Sigmoid colon (tissue), 7 donors: ENCODE measurements around the gene KLHDC7A. TPM values are rescaled to one million over a fixed set of nuclear protein-coding genes. Genes with fewer than 3 reads are reported as not detected.

ENCODE experiments used
- DNase-seq: peaks from one replicate; pipeline ENCODE4 v3.0.0-alpha.2; 2019
- H3K27ac ChIP-seq, 4 donors: fragments of 200-600 bp; sonication (generic); one replicate each; pipeline ENCODE4 v1.5.1; 2016 to 2019; ENCODE audit warnings: mild to moderate bottlenecking in 1 of 4
- H3K27me3 ChIP-seq, 3 donors: fragments of 200-600 bp; sonication (generic); one replicate each; pipeline ENCODE4 v1.5.1; 2019; ENCODE audit warnings: mild to moderate bottlenecking in 1 of 3
- H3K36me3 ChIP-seq, 4 donors: fragments of 200-600 bp; sonication (generic); one replicate each; pipeline ENCODE4 v1.5.1; 2016 to 2019
- H3K4me1 ChIP-seq, 4 donors: fragments of 200-600 bp; sonication (generic); one replicate each; pipeline ENCODE4 v1.5.1; 2017 to 2019
- H3K4me3 ChIP-seq, 4 donors: fragments of 200-600 bp; sonication (generic); one replicate each; pipeline ENCODE4 v1.5.1; 2017 to 2019; ENCODE audit warnings: mild to moderate bottlenecking in 2 of 4, moderate library complexity in 1 of 4
- H3K9me3 ChIP-seq, 4 donors: fragments of 200-600 bp in 3 of 4; sonication (generic) in 3 of 4; one replicate each; pipeline versions ENCODE4 v1.5.1 to v1.6.1; 2013 to 2019
- CTCF ChIP-seq, 4 experiments: fragments of 450-650 bp in 3 of 4; fragments of 200-600 bp in 1 of 4; IDR thresholded peaks; one replicate each; pipeline ENCODE4 v1.5.1; 2016 to 2019; ENCODE audit warnings: antibody characterized with exemption in 4 of 4, mild to moderate bottlenecking in 3 of 4, moderate library complexity in 2 of 4
- EP300 ChIP-seq, 4 donors: sonication (generic); formaldehyde crosslinking; IDR thresholded peaks; one replicate each; pipeline ENCODE4 v1.6.1; 2017; ENCODE audit warnings: antibody characterized with exemption in 4 of 4
- POLR2A ChIP-seq, 2 donors: fragments of 450-650 bp; IDR thresholded peaks; one replicate each; pipeline ENCODE4 v1.6.1; 2016; ENCODE audit warnings: antibody characterized with exemption in 2 of 2, mild to moderate bottlenecking in 2 of 2, moderate library complexity in 2 of 2
- POLR2AphosphoS5 ChIP-seq, 4 donors: sonication (generic); formaldehyde crosslinking; IDR thresholded peaks; one replicate each; pipeline ENCODE4 v1.6.1; 2017; ENCODE audit warnings: antibody characterized with exemption in 4 of 4
- WGBS, 2 donors: extraction: QIAGEN DNeasy Blood & Tissue Kit; methylation state at CpG; one replicate each; pipeline ENCODE4 v1.1.7; 2013; 5-methylcytosine and 5-hydroxymethylcytosine counted together
- intact Hi-C: fragments of 100-400 bp; cut with DNase I; formaldehyde crosslinking; loops from one replicate; pipeline ENCODE4 v1.15.1; 2023
- polyA plus RNA-seq, 3 donors: library from polyadenylated mRNA; stranded (reverse); fragments of 200-250 nt; gene quantifications; one replicate each; pipeline ENCODE4 v1.2.3, GENCODE V29; 2013
- total RNA-seq, 4 donors: library from RNA; depleted of rRNA; stranded (reverse); fragments of >200 nt; gene quantifications; one replicate each; pipeline ENCODE4 v1.1.0, GENCODE V29; 2016
- donor health status: healthy with polysubstance abuse.
- donor health status: Bipolar disorder and iron deficiency.
- donor health status: healthy.

Gene KLHDC7A
- total and polyA plus RNA-seq, 7 donors = under 0.01 to 0.60 (median 0.35) TPM; not detected in 4

- DNase-seq = no peak
- TF ChIP-seq CTCF (IDR thresholded peaks at IDR 0.05) (no peak), POLR2AphosphoS5 (IDR thresholded peaks at IDR 0.05) (no peak), POLR2A (IDR thresholded peaks at IDR 0.05) (no peak), EP300 (IDR thresholded peaks at IDR 0.05) (no peak)
- intact Hi-C loops = no loop called here
- H3K27me3 ChIP-seq = peaks cover 0 to 21% (median 0%) of the 10 kb centered on the region in 3 donors
- peaks cover 0 to 13% (median 9%) of the 10 kb centered on the region in 4 donors for H3K4me1 ChIP-seq
- H3K4me3 ChIP-seq = no peak overlapping the region
- H3K36me3 ChIP-seq = no peaks in the 10 kb centered on the region
- WGBS, 2 donors = 72 to 83% methylated on average over 25 of the region's 25 CpGs
- H3K27ac ChIP-seq = no peak overlapping the region
- H3K9me3 ChIP-seq = no peaks in the 10 kb centered on the region
Observed at GRCh38 chr1:18481190-18481920, 625 bp downstream of the KLHDC7A start.

GRCh38 chr1:18481921-18482701 is 1.4 kb downstream of the KLHDC7A start:
- no peak for DNase-seq
- Histone ChIP-seq H3K4me1 (peaks cover 0 to 13% (median 9%) of the 10 kb centered on the region in 4 donors), H3K36me3 (no peaks in the 10 kb centered on the region), H3K9me3 (no peaks in the 10 kb centered on the region), H3K4me3 (no peak overlapping the region), H3K27me3 (peaks cover 0 to 19% (median 0%) of the 10 kb centered on the region in 3 donors), H3K27ac (no peak overlapping the region)
- TF ChIP-seq CTCF (IDR thresholded peaks at IDR 0.05) (no peak), POLR2A (IDR thresholded peaks at IDR 0.05) (no peak), EP300 (IDR thresholded peaks at IDR 0.05) (no peak), POLR2AphosphoS5 (IDR thresholded peaks at IDR 0.05) (no peak)
- 91 to 93% methylated on average over 49 of the region's 49 CpGs for WGBS, 2 donors
- intact Hi-C loops = no loop called here

GRCh38 chr1:18482721-18483425 is 2.1 kb downstream of the KLHDC7A start:
- Histone ChIP-seq H3K4me3 (no peak overlapping the region), H3K36me3 (no peaks in the 10 kb centered on the region), H3K4me1 (peaks cover 0 to 13% (median 9%) of the 10 kb centered on the region in 4 donors), H3K27ac (no peak overlapping the region), H3K9me3 (no peaks in the 10 kb centered on the region), H3K27me3 (peaks cover 0 to 15% (median 0%) of the 10 kb centered on the region in 3 donors)
- intact Hi-C loops = no loop called here
- 94% methylated on average over 57 of the region's 57 CpGs for WGBS, 2 donors
- TF ChIP-seq CTCF (IDR thresholded peaks at IDR 0.05) (no peak), POLR2A (IDR thresholded peaks at IDR 0.05) (no peak), EP300 (IDR thresholded peaks at IDR 0.05) (no peak), POLR2AphosphoS5 (IDR thresholded peaks at IDR 0.05) (no peak)
- DNase-seq = no peak

- Histone ChIP-seq H3K4me3 (no peak overlapping the region), H3K27ac (no peak overlapping the region), H3K27me3 (peaks cover 0 to 16% (median 0%) of the 10 kb centered on the region in 3 donors), H3K9me3 (no peaks in the 10 kb centered on the region), H3K36me3 (no peaks in the 10 kb centered on the region), H3K4me1 (peaks cover 0 to 13% (median 9%) of the 10 kb centered on the region in 4 donors)
- 87 to 91% methylated on average over 3 of the region's 3 CpGs for WGBS, 2 donors
- TF ChIP-seq EP300 (IDR thresholded peaks at IDR 0.05) = no peak
- TF ChIP-seq POLR2A (IDR thresholded peaks at IDR 0.05) = no peak
- no peak for TF ChIP-seq POLR2AphosphoS5 (IDR thresholded peaks at IDR 0.05)
- no peak for TF ChIP-seq CTCF (IDR thresholded peaks at IDR 0.05)
- intact Hi-C loops = no loop called here
- DNase-seq = no peak
Observed at GRCh38 chr1:18484276-18484675, 3.5 kb downstream of the KLHDC7A start.
